H9 (cell line): ENCODE measurements around the gene CDKL5. TPM values are rescaled to one million over a fixed set of nuclear protein-coding genes. Genes with fewer than 3 reads are reported as not detected.

Experiments
- DNase-seq: peaks from one replicate; pipeline ENCODE4 v3.0.0-alpha.2; 2017
- H2AFZ ChIP-seq: one replicate; pipeline ENCODE4 v1.6.1; 2013; ENCODE audit warnings: mild to moderate bottlenecking, low read length, control low read depth, moderate library complexity
- H2AK5ac ChIP-seq: 2 replicates; pipeline ENCODE4 v1.6.1; 2013; ENCODE audit warnings: low read length, control low read depth, mixed read lengths; ENCODE audit not compliant: insufficient read length
- H2BK120ac ChIP-seq: one replicate; pipeline ENCODE4 v1.6.1; 2013; ENCODE audit warnings: low read depth, mild to moderate bottlenecking, low read length, control low read depth, inconsistent platforms; ENCODE audit not compliant: poor library complexity, severe bottlenecking
- H2BK12ac ChIP-seq: 2 replicates; pipeline ENCODE4 v1.6.1; 2013; ENCODE audit warnings: low read length, control low read depth, mixed read lengths, low read depth; ENCODE audit not compliant: insufficient read length
- H2BK15ac ChIP-seq: 2 replicates; pipeline ENCODE4 v1.6.1; 2013; ENCODE audit warnings: low read depth, low read length, control low read depth
- H2BK20ac ChIP-seq: one replicate; pipeline ENCODE4 v1.6.1; 2013; ENCODE audit warnings: low read depth, mild to moderate bottlenecking, low read length, control low read depth, inconsistent platforms; ENCODE audit not compliant: poor library complexity, severe bottlenecking
- H2BK5ac ChIP-seq: 2 replicates; pipeline ENCODE4 v1.6.1; 2013; ENCODE audit warnings: low read length, control low read depth, mixed read lengths; ENCODE audit not compliant: insufficient read length
- H3K14ac ChIP-seq: 2 replicates; pipeline ENCODE4 v1.6.1; 2013; ENCODE audit warnings: low read length, control low read depth; ENCODE audit not compliant: insufficient read depth
- H3K18ac ChIP-seq: 2 replicates; pipeline ENCODE4 v1.6.1; 2013; ENCODE audit warnings: low read depth, mild to moderate bottlenecking, mixed read lengths, low read length, control low read depth; ENCODE audit not compliant: insufficient read length
- H3K23ac ChIP-seq: 2 replicates; pipeline ENCODE4 v1.6.1; 2013; ENCODE audit warnings: low read length, control low read depth, mixed read lengths, low read depth; ENCODE audit not compliant: insufficient read length
- H3K23me2 ChIP-seq: 2 replicates; pipeline ENCODE4 v1.6.1; 2013; ENCODE audit warnings: low read depth, mild to moderate bottlenecking, mixed read lengths, low read length, control low read depth; ENCODE audit not compliant: insufficient read length, poor library complexity, severe bottlenecking
- H3K27ac ChIP-seq: 2 replicates; pipeline ENCODE4 v1.5.1; 2013; ENCODE audit warnings: low read length, control low read depth, mixed read lengths, low read depth; ENCODE audit not compliant: insufficient read length
- H3K27me3 ChIP-seq: 2 replicates; pipeline ENCODE4 v1.6.1; 2013; ENCODE audit warnings: low read length, control low read depth, inconsistent platforms; ENCODE audit not compliant: insufficient read depth
- H3K4ac ChIP-seq: 2 replicates; pipeline ENCODE4 v1.6.1; 2013; ENCODE audit warnings: low read depth, mild to moderate bottlenecking, control low read depth, inconsistent platforms, low read length, moderate library complexity
- H3K4me1 ChIP-seq: 2 replicates; pipeline ENCODE4 v1.6.1; 2013; ENCODE audit warnings: low read length, control low read depth, inconsistent platforms; ENCODE audit not compliant: insufficient read depth
- H3K4me2 ChIP-seq: 2 replicates; pipeline ENCODE4 v1.6.1; 2013; ENCODE audit warnings: low read length, control low read depth, mixed read lengths; ENCODE audit not compliant: insufficient read length, insufficient read depth
- H3K56ac ChIP-seq: 2 replicates; pipeline ENCODE4 v1.6.1; 2013; ENCODE audit warnings: low read depth, mild to moderate bottlenecking, mixed read lengths, low read length, control low read depth; ENCODE audit not compliant: insufficient read length
- H3K79me1 ChIP-seq: 2 replicates; pipeline ENCODE4 v1.6.1; 2013; ENCODE audit warnings: low read depth, mild to moderate bottlenecking, moderate library complexity, low read length, control low read depth, inconsistent platforms; ENCODE audit not compliant: insufficient read depth, poor library complexity, severe bottlenecking
- H3K79me2 ChIP-seq: 2 replicates; pipeline ENCODE4 v1.6.1; 2013; ENCODE audit warnings: low read length, control low read depth, inconsistent platforms; ENCODE audit not compliant: insufficient read depth
- H3K9ac ChIP-seq: 2 replicates; pipeline ENCODE4 v1.6.1; 2013; ENCODE audit warnings: low read length, control low read depth, mixed read lengths; ENCODE audit not compliant: insufficient read length; ENCODE audit errors: extremely low read depth
- H3K9me3 ChIP-seq: one replicate; pipeline ENCODE4 v1.6.1; 2013; ENCODE audit warnings: low read depth, low read length, inconsistent platforms; ENCODE audit not compliant: control insufficient read depth
- H3T11ph ChIP-seq: one replicate; pipeline ENCODE4 v1.6.1; 2013; ENCODE audit warnings: mild to moderate bottlenecking, low read length, control low read depth, inconsistent platforms
- H4K20me1 ChIP-seq: one replicate; pipeline ENCODE4 v1.6.1; 2013; ENCODE audit not compliant: control insufficient read depth, insufficient read length, insufficient read depth
- H4K5ac ChIP-seq: 2 replicates; pipeline ENCODE4 v1.6.1; 2013; ENCODE audit warnings: low read depth, mild to moderate bottlenecking, mixed read lengths, low read length, control low read depth; ENCODE audit not compliant: insufficient read length
- H4K8ac ChIP-seq: replicated peaks from 2 replicates; pipeline ENCODE4 v1.6.1; 2013; ENCODE audit warnings: low read length, control low read depth, mixed read lengths, low read depth; ENCODE audit not compliant: insufficient read length
- H4K91ac ChIP-seq: 2 replicates; pipeline ENCODE4 v1.6.1; 2013; ENCODE audit warnings: low read depth, mild to moderate bottlenecking, moderate library complexity, mixed read lengths, low read length, control low read depth; ENCODE audit not compliant: insufficient read length
- H3K27ac Mint-ChIP-seq, 3 experiments: 2 replicates in 2 of 3; 3 replicates in 1 of 3; pipeline ENCODE4 v1.8.0; 2020 to 2021; ENCODE audit warnings: mixed read lengths in 3 of 3, mild to moderate bottlenecking in 1 of 3, moderate library complexity in 1 of 3
- H3K27me3 Mint-ChIP-seq: 2 replicates; pipeline ENCODE4 v1.8.0; 2021; ENCODE audit warnings: low read depth, mild to moderate bottlenecking, moderate library complexity, mixed read lengths
- H3K36me3 Mint-ChIP-seq, 3 experiments: 2 replicates in 2 of 3; 3 replicates in 1 of 3; pipeline ENCODE4 v1.8.0; 2020 to 2021; ENCODE audit warnings: low read depth in 3 of 3, mixed read lengths in 3 of 3; ENCODE audit not compliant: insufficient read depth in 1 of 3
- H3K4me1 Mint-ChIP-seq, 2 experiments: 2 replicates each; pipeline ENCODE4 v1.8.0; 2020; ENCODE audit warnings: mixed read lengths in 2 of 2
- H3K4me3 Mint-ChIP-seq, 2 experiments: 2 replicates in 1 of 2; 3 replicates in 1 of 2; pipeline ENCODE4 v1.8.0; 2020 to 2021; ENCODE audit warnings: mild to moderate bottlenecking in 2 of 2, mixed read lengths in 2 of 2, moderate library complexity in 1 of 2
- H3K9me3 Mint-ChIP-seq, 2 experiments: 2 replicates in 1 of 2; 3 replicates in 1 of 2; pipeline ENCODE4 v1.8.0; 2020; ENCODE audit warnings: mild to moderate bottlenecking in 2 of 2, mixed read lengths in 2 of 2, moderate library complexity in 1 of 2
- WGBS: extraction: QIAGEN DNeasy Blood & Tissue Kit; methylation state at CpG from one replicate; pipeline ENCODE4 v1.1.7; 2013; ENCODE audit warnings: missing lambda C conversion rate, low lambda C conversion rate, mixed read lengths; ENCODE audit not compliant: insufficient read length; ENCODE audit errors: extremely low coverage; 5-methylcytosine and 5-hydroxymethylcytosine counted together
- total RNA-seq: library from RNA; stranded (reverse); gene quantifications from 2 replicates; pipeline ENCODE4 v1.2.1, GENCODE V29; 2021
- TF ChIP-seq, protein P1 (sequence below): fragments of 200-600 bp; sonication (generic); conservative IDR thresholded peaks from 3 replicates; pipeline ENCODE4 v1.8.0; 2021; ENCODE audit warnings: antibody characterized with exemption, mild to moderate bottlenecking

The CDKL5 gene
- total RNA-seq, 1 experiment from 2014 or later, result 19.5 TPM

DNA sequence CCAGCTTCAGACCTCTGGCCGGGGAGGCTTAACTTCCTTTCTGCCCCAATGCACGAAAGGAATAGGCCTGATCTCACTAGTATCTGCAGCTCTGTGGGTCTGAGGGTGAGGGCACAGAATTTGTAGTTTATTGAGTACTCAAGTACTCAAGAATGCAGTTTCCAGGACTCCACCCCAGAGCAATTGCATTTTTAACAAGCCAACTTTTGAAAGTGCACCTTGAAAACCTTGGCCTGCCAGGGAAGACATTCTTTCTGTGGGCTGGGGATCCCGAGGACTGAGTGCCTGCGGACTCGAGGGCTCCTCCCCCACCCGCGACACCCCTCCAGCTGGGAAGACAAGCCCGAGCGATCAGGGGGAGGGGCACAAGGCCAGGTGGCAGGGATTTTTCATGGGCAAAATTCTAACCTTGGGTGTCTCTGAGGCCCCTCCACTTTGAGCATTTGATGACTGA lies 224.1 kb downstream of the CDKL5 start:
- peaks cover 0 to 7% (median 2%) of the 10 kb centered on the region in 3 experiments; a peak in 5 of 7 replicates for H3K36me3 Mint-ChIP-seq

More for the DNA sequence above, 224.1 kb downstream of the CDKL5 start:
- Histone ChIP-seq H3K27me3 (no peaks in the 10 kb centered on the region), H3K79me2 (no peaks in the 10 kb centered on the region), H2BK20ac (no peak overlapping the region), H3K9me3 (peaks cover 24% of the 10 kb centered on the region), H4K8ac (no peak overlapping the region), H3K18ac (no peak overlapping the region), H2AFZ (no peak overlapping the region), H4K20me1 (no peaks in the 10 kb centered on the region), H2BK15ac (no peak overlapping the region), H2BK5ac (no peak overlapping the region), H3K4me1 (no peaks in the 10 kb centered on the region; the same call in 1 of the 2 replicates), H4K5ac (no peak overlapping the region), H3K23me2 (no peaks in the 10 kb centered on the region), H2BK12ac (no peak overlapping the region), H3K14ac (no peak overlapping the region), H4K91ac (no peak overlapping the region), H3K79me1 (no peaks in the 10 kb centered on the region), H3T11ph (no peak overlapping the region), H3K4me2 (no peak overlapping the region), H2AK5ac (no peak overlapping the region), H2BK120ac (no peak overlapping the region), H3K23ac (no peak overlapping the region), H3K9ac (no peak overlapping the region), H3K56ac (no peak overlapping the region), H3K27ac (no peak overlapping the region), H3K4ac (no peak overlapping the region)
- Mint-ChIP-seq H3K27ac (no peak overlapping the region), H3K4me1 (peaks cover 10 to 18% of the 10 kb centered on the region in 2 experiments), H3K27me3 (peaks cover 6% of the 10 kb centered on the region), H3K9me3 (peaks cover 83 to 85% of the 10 kb centered on the region in 2 experiments), H3K4me3 (no peak overlapping the region)
- TF ChIP-seq, protein P1, sequence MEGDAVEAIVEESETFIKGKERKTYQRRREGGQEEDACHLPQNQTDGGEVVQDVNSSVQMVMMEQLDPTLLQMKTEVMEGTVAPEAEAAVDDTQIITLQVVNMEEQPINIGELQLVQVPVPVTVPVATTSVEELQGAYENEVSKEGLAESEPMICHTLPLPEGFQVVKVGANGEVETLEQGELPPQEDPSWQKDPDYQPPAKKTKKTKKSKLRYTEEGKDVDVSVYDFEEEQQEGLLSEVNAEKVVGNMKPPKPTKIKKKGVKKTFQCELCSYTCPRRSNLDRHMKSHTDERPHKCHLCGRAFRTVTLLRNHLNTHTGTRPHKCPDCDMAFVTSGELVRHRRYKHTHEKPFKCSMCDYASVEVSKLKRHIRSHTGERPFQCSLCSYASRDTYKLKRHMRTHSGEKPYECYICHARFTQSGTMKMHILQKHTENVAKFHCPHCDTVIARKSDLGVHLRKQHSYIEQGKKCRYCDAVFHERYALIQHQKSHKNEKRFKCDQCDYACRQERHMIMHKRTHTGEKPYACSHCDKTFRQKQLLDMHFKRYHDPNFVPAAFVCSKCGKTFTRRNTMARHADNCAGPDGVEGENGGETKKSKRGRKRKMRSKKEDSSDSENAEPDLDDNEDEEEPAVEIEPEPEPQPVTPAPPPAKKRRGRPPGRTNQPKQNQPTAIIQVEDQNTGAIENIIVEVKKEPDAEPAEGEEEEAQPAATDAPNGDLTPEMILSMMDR, result no peak
- peak; percentile 40 for DNase-seq
- WGBS, result no CpG with 5 or more reads among the region's 9 CpGs
